GM19238 (cell line): ENCODE results near the gene TARDBP.
"Not testable (repeated sequence)": the region's sequence is repeated elsewhere in the genome, so short reads cannot be mapped to it uniquely, and the experiment has no call there.

ENCODE experiments used
- DNase-seq: peaks from one replicate; pipeline ENCODE4 v3.0.0; 2011; ENCODE audit warnings: low spot score; ENCODE audit not compliant: insufficient read length

TARDBP gene

DNA sequence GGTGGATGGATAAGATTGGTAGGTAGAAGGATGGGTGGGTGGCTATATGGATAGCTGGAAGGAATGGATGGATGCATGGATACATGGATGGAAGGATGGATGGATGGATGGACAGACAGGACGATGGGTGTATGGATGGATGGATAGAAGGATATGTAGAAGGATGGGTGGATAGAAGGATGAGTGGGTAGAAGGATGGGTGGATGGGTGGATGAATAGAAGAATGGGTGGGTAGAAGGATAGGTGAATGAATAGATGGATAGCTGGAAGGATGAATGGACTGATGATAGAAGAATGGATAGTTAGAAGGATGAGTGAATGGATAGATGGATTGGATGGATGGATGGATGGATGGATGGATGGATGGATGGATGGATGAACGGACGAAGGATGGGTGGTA lies 29.6 kb downstream of the TARDBP start:
- no peak for DNase-seq

DNA sequence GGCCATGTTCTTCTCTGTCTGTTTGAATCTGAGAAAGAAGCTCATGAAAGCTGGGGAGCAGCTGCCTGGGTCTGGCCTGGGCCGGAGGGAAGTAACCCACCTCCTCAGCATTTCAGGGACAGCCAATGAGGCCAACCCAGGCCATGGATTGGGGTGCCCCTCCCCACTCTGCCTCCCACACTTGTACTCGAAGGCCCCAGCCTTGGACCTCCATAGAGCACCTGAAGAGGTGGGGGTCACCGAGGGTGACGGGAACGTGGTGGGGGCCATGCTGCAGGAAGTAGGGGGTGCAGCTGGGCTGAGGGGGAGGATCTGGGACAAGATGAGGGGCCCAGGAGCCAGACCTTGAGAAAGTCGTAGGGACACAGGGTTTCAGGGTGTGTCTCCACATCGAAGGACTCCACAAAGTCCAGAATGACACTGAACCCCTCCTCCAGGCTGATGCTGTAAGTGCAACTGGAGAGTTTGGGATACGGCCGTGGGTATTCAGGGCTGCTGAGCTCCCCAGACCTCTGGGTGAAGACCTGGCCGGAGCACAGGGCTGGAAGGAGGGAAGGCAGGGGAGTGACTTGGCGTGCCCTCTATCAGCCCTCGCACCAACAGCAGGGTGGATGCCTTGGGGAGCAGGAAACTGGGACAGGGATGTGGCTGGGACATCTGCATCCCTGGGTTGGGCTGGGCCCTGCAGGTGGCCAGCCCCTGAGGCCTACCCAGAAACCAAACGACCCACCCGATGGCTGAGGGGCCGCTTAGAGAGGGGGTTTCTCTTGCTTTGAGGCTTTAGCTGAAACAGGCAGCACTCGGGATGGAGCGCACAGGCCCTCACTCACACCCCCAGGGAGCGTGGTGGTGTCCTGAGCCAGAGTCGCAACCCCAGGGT lies 30.8 kb downstream of the TARDBP start:
- no peak for DNase-seq

DNA sequence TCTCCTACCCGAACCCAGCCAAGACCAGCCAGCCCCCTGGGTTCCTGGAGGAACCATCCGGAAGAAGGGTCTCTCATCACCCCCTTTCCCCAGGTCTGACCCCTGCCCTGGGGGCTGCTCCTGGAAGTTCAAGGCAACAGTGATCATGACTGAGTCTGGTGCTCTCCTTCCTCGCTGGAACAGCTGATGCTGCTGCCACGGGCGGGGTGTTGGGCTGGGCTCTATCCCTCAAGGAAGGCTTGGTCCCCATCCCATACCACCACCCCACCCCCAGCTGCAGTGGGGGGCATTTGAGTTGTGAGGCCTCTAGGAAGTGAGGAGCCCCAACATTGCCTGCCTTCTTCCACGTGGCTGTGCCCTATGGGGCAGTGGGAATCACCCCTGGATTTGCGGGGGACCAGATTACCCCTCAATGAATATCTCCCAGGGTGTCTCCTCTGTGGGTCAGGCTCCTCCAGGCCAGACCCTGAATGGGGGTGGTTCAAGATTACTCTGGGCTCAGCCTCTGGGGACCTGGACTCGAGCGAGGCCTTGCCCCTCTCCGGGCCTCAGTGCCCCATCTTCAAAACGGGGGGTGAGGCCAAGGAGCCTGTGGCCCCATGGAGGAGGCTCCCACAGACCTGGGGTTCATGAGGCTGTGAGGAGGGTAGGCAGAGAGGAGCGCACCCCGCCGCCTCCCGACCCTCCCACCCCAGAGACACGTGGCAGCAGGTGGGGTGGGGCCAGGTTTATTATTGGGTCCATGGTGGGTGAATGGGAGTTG lies 31.8 kb downstream of the TARDBP start:
- no peak for DNase-seq

DNA sequence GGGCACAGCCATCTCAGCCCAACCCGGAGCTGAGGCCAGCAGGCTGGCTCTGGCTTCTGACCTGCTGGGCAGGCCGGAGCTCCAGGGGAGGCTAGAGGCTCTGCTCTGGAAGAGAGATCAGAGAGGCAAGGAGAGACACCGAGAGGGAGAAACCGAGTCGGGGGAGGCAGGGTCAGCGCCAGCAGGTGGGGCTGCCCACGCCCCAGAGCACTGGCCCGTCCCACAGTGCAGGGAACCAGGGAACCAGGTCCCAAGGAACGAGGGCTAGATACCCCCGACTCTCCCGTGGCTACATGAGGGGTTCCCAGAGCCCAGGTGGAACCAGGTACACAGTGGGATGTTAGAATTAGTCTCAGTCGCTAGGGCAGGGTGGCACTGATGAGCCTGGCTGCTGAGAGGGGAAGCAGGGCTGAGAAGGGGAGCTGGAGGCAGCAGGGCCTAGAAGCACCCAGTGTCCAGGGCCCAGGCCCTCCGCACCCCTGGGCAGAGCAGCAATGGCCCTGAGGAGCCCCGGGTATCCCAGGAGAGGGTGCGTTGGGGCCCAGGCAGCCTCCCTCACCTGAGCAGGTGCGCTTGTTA lies 32.5 kb downstream of the TARDBP start:
- DNase-seq = no peak

DNA sequence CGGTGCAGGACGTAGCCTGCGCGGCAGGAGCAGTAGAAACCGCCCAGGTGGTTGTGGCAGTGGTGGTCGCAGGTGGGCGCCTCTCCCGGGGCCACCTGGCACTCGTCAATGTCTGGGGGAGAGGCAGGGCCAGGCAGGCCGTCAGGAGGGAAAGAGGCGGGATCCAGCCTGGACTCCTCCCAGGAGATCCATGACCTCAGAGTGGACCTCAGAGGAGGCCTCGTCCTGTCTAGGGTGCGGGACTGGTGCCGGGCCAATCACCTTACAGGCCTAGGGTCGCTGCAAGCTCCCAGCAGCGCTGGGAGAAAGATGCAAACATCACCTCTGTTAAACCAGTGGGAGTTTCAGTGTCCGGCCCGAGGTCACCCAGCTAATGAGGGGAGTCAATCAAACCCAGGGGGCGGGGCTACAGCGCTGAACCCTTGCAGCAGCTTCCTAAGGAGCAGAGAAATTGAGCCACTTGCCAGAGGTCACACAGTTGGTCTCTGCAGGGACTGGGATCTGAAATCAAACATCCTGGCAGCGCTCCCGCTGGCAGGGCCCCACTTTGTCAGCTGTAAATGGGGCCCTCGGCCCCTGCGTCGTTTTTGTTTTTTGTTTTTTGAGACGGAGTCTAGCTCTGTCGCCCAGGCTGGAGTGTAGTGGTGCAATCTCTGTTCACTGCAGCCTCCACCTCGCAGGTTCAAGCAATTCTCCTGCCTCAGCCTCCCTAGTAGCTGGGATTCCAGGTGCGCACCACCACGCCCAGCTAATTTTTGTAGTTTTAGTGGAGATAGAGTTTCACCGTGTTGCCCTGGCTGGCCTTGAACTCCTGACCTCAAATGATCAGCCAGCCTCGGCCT lies 33.2 kb downstream of the TARDBP start:
- no peak for DNase-seq

DNA sequence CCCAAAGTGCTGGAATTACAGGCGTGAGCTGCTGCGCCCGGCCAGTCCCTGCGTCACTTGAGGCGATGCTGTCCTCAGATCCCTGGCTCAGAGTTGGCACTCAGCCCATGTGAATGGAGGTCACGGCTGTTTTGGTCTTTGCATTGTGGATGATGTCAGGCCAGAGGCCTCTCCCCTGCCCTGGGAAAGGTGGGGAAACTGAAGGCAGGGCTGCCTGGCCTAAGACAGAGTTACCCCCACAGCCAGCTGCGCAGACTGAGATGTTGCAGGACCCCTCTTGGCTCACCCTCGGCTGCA lies 33.8 kb downstream of the TARDBP start:
- no peak for DNase-seq

DNA sequence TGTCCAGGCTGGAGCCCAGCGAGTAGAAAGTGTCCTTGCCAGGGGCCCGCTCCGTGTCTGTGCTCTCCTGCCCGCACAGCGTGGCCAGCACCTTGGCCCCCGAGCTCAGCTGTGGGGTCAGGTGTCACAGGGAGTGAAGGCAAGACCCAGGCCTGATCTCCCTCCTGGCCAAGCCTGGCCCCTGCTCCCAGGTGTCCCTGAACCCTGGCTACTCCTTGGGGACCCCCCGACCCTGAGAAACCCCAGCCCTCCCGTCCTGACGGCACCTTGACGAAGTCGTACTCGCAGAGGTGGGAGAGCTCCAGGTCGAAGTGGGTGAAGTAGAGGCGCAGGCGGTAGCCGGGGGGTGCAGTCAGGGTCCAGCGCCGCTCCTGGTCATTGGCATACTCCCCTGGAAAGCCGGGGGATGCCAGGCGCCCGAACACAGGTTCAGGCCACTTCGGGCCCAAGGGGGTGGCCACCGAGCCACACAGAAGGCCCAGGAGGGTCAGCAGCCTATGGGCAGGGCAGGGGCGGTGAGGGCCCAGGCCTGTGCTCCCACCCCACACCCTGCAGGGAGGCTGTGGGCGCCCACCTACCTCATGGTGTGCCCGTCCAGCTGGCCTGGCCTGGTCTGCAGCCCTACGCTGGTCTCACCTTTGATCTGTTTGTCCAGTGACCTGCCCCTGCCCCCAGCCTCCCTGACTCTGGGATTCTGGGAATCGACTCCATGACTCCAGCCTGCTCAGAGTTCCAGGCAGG lies 34.3 kb downstream of the TARDBP start, which contains the start of gene MASP2:
Gene MASP2, minus strand, starts transcription at position 615 of the 741 bp plus-strand sequence. Its CDS starts 32 bp downstream, at position 583.
- no peak for DNase-seq

DNA sequence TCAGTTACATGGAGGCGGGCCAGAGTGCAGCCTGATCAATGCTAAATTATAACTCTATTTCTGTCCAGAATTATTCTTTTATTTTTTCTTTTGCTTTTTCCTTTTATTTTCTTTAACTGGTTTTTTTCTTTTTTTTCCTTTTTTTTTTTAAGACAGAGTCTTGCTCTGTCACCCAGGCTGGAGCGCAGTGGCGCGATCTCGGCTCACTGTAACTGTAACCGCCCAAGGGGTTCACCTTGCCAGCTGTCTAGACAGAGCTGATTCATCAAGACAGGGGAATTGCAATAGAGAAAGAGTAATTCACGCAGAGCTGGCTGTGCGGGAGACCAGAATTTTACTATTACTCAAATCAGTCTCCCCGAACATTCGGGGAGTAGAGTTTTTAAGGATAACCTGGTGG lies 38.7 kb downstream of the TARDBP start:
- DNase-seq = not testable (repeated sequence)

DNA sequence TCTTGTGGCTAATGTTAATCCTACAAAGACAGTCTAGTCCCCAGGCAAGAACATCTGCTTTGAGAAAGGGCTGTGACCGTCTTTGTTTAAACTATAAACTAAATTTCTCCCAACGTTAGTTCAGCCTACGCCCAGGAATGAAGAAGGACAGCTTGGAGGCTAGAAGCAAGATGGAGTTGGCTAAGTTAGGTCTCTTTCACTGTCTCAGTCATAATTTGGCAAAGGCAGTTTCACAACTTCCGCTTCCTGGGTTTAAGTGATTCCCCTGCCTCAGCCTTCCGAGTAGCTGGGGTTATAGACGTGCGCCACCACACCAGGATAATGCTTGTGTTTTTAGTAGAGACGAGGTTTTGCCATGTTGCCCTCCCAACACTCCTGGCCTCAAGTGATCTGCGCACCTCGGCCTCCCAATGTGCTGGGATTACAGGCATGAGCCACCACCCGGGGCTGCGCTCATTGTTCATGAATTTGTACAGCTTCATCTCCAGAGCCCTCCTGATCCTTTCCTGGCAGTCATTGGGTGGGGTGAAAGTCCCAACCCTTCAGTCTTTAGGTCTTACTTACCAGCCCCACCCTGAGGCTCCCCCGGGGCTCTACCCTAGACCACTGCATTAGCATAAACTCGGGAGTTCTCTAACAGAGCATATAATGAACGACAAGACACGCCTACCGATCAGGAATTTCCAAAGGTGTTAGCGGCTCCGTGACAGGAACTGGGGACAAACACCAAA lies 39.5 kb downstream of the TARDBP start:
- no peak for DNase-seq

DNA sequence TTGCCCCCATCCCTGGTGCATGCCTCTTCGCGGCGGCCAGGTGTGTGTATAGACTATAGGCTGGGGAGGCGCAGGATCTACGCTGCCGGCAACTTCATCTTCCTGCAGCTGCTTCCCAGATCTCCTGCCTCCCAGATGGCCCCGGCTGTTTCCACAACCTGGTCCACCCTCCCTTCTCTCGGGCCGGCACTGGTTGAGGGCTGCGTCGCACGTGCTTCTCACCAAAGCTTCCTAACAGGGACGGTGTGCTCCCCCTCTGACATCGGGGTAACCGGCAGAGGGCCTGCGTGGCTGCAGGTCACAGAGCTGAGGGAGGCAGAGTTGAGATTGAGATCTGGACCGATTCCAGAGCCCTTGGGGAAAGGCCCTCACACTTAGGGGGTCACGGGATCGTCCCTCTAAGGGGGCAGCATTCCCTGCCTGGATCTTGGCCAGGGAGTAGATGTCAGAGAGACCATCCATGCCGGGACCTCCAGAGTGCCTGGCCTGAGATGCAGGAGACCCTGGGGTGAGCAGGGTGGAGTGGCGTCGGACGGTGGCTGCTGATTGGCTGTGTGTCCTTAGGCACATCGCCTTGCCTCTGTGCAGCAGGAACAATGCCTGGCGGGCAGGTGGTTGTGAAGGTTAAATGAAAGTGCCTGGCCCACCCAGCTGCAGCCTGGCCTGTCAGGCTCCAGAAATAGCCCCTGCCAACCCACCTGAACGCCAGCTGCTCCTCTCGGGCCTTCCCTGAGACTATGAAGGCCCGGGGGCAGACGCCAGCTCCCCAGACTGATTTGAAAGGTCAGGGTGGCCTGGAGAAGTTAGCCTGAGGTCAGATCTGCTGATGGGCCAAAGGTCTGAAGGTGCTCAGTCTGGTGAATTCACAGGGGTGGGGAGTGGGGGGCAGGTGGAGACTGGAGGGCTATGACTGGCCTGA lies 40.6 kb downstream of the TARDBP start:
- DNase-seq = no peak

DNA sequence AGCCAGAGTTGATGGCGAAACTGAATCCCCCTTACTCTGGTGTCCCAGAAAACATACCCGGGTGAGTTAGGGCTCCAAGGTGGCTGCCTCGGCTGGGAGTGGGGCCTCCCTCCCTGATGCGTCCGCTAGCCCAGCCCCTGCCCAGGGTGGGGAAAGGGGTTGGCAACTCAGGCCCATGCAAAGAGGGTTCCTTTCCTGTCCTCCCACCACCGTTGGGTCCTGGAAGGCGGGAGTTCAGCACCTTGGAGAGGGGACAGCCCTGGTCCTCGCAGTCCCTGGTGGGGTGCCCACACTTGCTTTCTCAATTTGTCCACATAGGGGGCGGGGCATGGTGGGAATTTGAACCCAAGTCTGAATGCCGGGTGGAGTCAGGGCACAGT lies 41.3 kb downstream of the TARDBP start:
- DNase-seq = no peak

DNA sequence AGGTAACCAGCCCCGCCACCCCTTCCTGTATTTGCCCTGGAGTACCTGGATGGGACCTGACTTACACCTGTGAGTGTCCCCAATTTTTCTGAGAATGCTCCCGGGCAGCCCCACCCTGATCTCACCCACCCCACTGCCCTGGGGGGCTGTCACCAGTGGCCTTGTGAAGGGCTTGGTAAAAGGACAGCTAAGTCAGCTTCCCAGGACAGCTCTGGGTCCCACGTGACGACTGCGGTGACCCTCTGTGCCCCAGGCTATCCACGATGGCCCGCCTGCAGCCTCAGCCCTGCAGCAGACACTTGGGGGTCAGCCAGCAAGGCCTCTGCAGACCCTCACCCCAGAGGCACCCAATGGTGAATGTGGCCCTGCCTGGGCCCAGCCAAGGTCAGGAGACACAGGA lies 41.7 kb downstream of the TARDBP start:
- DNase-seq = no peak

DNA sequence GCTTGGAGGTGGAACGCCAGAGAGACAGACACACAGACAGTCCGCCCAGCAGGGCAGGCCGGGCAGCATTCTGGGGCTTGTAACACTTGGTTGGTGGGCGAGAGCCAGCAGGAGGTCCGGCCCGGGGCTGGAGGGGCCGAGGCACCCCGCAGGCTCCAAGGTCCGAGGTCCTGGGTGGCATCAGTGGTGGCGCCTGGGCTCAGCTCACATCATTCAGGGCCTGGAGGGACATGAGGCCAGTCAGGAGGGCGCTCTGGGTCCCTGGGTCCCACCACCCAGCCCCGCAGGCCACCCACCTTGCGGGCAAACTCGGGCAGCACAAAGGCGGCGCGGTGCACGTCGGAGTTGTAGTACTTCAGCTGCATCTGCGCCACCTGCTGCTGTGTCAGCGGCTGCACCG lies 42.2 kb downstream of the TARDBP start:
- DNase-seq = no peak

DNA sequence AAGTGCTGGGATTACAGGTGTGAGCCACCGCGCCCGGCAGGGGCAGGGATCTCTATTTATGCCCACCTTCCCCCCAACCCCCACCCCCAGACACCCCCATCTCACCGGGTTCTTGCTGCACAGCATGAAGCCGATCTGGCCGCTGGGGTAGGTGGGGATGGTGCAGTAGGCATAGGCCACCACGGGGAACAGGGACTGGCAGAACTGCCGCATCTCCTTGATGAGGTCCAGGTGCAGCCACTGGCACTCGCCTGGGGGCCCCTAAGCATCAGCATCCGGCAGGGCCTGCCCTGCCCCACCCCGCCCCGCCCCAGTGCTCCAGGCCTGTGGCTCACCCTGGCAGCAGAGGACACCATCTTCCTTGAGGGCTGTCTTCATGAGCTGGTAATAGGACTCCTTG lies 43.2 kb downstream of the TARDBP start:
- no peak for DNase-seq

DNA sequence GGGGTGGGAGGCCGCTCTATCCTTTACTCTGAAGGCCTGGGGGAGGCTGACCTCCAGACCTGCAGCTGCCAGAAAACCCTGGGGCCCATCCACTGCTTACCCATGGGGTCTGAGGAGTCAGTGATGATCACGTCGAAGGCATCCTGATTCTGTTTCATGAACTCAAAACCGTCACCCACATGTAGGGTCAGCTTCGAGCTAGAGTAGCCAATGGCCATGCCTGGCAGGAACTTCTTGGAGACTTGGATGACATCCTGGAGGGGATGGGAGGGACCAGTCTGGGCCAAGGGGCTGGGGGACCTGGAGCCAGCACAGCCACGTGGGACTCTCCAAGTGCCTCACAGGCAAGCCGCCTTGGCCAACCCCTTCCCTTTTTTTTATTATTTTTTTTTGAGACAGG lies 44.0 kb downstream of the TARDBP start:
- DNase-seq = no peak

DNA sequence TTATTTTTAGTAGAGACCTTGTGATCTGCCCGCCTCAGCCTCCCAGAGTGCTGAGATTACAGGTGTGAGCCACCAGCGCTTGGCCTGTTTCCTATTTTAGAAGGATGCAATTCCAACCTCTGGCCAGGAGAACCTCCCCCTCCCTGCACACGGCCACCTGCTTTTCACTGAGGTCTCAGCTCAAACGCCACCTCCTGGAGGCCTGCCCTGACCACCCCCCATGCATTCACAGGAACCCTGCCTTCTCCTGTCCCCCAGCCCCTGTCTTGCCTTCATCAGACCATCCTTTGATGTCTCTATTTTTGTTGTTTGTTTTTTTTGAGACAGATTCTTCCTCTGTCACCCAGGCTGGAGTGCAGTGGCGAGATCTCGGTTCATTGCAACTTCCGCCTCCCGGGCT lies 45.0 kb downstream of the TARDBP start:
- no peak for DNase-seq

DNA sequence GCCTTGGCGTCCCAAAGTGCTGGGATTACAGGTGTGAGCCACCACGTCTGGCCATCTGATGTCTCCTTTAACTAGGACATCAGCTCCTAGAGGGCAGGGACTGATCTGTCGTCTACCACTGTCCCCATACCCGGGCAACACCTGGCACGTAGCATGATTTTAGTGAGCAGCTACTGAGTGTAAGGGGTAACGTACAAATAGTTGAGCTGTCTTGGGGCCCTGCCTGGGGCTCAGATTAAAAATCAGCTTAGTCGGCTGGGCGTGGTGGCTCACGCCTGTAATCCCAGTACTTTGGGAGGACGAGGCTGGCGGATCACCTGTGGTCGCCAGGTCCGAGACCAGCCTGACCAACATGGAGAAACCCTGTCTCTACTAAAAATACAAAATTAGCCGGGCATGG lies 45.6 kb downstream of the TARDBP start:
- DNase-seq = no peak

DNA sequence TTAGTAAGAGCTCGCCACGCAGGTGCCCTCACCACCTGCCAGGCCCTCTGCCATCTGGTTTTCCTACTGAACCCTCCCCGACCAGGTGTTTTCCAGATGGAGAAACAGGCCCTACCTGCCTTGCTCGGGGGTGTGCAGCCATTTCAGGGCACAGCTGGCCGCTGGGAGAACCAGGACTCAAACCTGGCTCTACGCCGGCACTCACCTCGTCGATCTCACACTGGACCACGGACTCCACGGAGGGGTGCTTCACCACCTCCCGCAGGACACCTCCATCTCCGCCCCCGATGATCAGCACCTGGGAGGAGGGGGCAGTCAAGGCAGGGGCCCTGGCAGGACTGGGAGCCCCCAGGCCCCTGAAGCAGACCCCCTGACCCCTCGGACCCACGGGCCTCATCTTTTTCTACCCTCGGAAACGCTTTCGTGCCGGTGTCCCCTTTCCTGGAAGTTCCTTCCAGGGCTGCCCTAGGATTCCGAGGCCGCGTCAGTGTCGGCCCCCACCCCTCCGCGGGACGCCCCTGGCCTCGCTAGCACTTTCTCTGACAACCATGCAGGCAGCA lies 46.2 kb downstream of the TARDBP start:
- DNase-seq = no peak
